ENCODE results near the gene ST6GALNAC3.

The ST6GALNAC3 gene

GRCh38 chr1:76187436-76187835 is 112.9 kb downstream of the ST6GALNAC3 start:
- Histone ChIP-seq H3K4me2 (ENCODE audit: low read length) (no peak overlapping the region), H3K27me3 (ENCODE audit: low read depth, low read length) (no peaks in the 10 kb centered on the region), H4K20me1 (ENCODE audit: insufficient read depth, low read length) (no peaks in the 10 kb centered on the region), H2AFZ (ENCODE audit: low read depth, low read length) (no peak overlapping the region), H3K4me1 (ENCODE audit: low read length) (peaks cover 5% of the 10 kb centered on the region; the same call in 1 of the 2 replicates), H3K79me2 (ENCODE audit: low read length) (no peaks in the 10 kb centered on the region), H3K9ac (ENCODE audit: low read length) (no peak overlapping the region), H3K36me3 (replicated peaks; ENCODE audit: low read depth, low read length) (no peaks in the 10 kb centered on the region), H3K4me3 (ENCODE audit: low read length) (no peak overlapping the region), H3K9me3 (ENCODE audit: insufficient read depth, low read length) (no peaks in the 10 kb centered on the region), H3K27ac (ENCODE audit: low read length) (no peak overlapping the region)
- no peak for TF ChIP-seq EZH2phosphoT487 (IDR thresholded peaks at IDR 0.05; ENCODE audit: low read depth)
- TF ChIP-seq, protein P1, sequence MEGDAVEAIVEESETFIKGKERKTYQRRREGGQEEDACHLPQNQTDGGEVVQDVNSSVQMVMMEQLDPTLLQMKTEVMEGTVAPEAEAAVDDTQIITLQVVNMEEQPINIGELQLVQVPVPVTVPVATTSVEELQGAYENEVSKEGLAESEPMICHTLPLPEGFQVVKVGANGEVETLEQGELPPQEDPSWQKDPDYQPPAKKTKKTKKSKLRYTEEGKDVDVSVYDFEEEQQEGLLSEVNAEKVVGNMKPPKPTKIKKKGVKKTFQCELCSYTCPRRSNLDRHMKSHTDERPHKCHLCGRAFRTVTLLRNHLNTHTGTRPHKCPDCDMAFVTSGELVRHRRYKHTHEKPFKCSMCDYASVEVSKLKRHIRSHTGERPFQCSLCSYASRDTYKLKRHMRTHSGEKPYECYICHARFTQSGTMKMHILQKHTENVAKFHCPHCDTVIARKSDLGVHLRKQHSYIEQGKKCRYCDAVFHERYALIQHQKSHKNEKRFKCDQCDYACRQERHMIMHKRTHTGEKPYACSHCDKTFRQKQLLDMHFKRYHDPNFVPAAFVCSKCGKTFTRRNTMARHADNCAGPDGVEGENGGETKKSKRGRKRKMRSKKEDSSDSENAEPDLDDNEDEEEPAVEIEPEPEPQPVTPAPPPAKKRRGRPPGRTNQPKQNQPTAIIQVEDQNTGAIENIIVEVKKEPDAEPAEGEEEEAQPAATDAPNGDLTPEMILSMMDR (IDR thresholded peaks at IDR 0.05; ENCODE audit: low read depth, low read length), result no peak

GRCh38 chr1:76189310-76189709 is 114.8 kb downstream of the ST6GALNAC3 start:
- no peak overlapping the region for H3K4me2 ChIP-seq (ENCODE audit: low read length)
- no peaks in the 10 kb centered on the region for H3K79me2 ChIP-seq (ENCODE audit: low read length)
- no peaks in the 10 kb centered on the region for H3K27me3 ChIP-seq (ENCODE audit: low read depth, low read length)
- H3K9me3 ChIP-seq (ENCODE audit: insufficient read depth, low read length), result no peaks in the 10 kb centered on the region
- no peaks in the 10 kb centered on the region for H4K20me1 ChIP-seq (ENCODE audit: insufficient read depth, low read length)
- H3K9ac ChIP-seq (ENCODE audit: low read length), result no peak overlapping the region
- peaks cover 5% of the 10 kb centered on the region; the same call in 1 of the 2 replicates for H3K4me1 ChIP-seq (ENCODE audit: low read length)
- H2AFZ ChIP-seq (ENCODE audit: low read depth, low read length), result no peak overlapping the region
- TF ChIP-seq EZH2phosphoT487 (IDR thresholded peaks at IDR 0.05; ENCODE audit: low read depth), result no peak
- TF ChIP-seq, protein P1 (IDR thresholded peaks at IDR 0.05; ENCODE audit: low read depth, low read length), result no peak
- H3K4me3 ChIP-seq (ENCODE audit: low read length), result no peak overlapping the region
- no peaks in the 10 kb centered on the region for H3K36me3 ChIP-seq (replicated peaks; ENCODE audit: low read depth, low read length)
- H3K27ac ChIP-seq (ENCODE audit: low read length), result no peak overlapping the region

DNA sequence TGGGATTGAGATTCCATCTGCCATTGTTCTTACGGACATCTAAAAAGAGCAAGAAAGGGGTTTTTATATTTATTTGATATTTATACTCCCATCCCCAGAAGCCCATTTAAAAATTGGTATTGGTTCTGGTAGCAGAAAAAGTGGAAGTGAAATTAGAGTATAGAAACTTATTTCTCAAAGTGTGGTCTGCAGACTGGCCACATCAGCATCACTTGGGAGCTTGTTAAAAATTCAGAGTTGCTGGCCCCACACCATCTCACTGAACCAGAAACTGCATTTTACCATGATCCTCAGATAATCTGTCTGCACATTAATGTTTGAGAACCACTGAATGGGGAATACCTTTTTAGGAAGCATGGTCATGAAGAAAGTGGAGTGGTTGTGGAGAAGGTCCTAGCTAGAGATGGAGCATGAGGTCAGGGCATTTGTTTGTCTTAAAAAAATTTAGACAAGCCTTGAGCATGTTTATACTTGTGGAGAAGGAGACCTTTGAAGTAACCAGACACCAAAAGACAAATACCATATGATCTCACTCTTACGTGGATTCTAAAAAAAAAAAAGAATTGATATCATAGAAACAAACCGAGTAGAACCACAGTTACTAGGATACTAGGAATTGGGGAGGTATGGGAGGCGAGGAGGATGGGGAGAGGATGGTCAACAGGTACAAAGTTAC is 116.3 kb downstream of the ST6GALNAC3 start:
- Histone ChIP-seq H3K9me3 (ENCODE audit: insufficient read depth, low read length) (no peaks in the 10 kb centered on the region), H3K27me3 (ENCODE audit: low read depth, low read length) (no peaks in the 10 kb centered on the region), H3K4me2 (ENCODE audit: low read length) (no peak overlapping the region), H2AFZ (ENCODE audit: low read depth, low read length) (no peak overlapping the region), H3K27ac (ENCODE audit: low read length) (no peak overlapping the region), H3K9ac (ENCODE audit: low read length) (no peak overlapping the region), H3K79me2 (ENCODE audit: low read length) (no peaks in the 10 kb centered on the region), H4K20me1 (ENCODE audit: insufficient read depth, low read length) (no peaks in the 10 kb centered on the region), H3K4me1 (ENCODE audit: low read length) (peaks cover 5% of the 10 kb centered on the region; the same call in 1 of the 2 replicates), H3K36me3 (replicated peaks; ENCODE audit: low read depth, low read length) (no peaks in the 10 kb centered on the region), H3K4me3 (ENCODE audit: low read length) (no peak overlapping the region)
- TF ChIP-seq EZH2phosphoT487 (IDR thresholded peaks at IDR 0.05; ENCODE audit: low read depth), result no peak
- TF ChIP-seq, protein P1 (IDR thresholded peaks at IDR 0.05; ENCODE audit: low read depth, low read length), result no peak

DNA sequence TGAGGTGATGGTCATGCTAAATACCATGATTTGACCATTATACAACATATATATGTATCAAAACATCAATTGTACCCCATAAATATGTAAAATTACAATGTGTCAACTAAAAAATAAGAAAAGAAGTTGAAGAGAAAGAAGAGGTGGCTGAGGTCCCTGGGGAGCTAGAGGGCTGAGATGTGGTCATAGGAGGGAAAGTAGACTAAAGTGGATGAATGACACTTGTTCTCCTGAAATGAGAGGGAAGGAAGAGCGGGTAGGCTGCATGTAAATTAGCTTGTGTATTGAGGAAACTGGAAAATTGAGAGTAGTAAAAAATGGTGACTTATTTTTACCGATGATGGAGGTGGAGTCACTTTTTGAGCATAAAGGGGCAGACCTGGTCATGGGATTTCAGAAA is 117.0 kb downstream of the ST6GALNAC3 start:
- Histone ChIP-seq H2AFZ (ENCODE audit: low read depth, low read length) (no peak overlapping the region), H3K36me3 (replicated peaks; ENCODE audit: low read depth, low read length) (no peaks in the 10 kb centered on the region), H4K20me1 (ENCODE audit: insufficient read depth, low read length) (no peaks in the 10 kb centered on the region), H3K4me2 (ENCODE audit: low read length) (no peak overlapping the region), H3K4me1 (ENCODE audit: low read length) (peaks cover 5% of the 10 kb centered on the region; the same call in 1 of the 2 replicates), H3K9me3 (ENCODE audit: insufficient read depth, low read length) (no peaks in the 10 kb centered on the region), H3K27ac (ENCODE audit: low read length) (no peak overlapping the region), H3K27me3 (ENCODE audit: low read depth, low read length) (no peaks in the 10 kb centered on the region), H3K79me2 (ENCODE audit: low read length) (no peaks in the 10 kb centered on the region), H3K4me3 (ENCODE audit: low read length) (no peak overlapping the region), H3K9ac (ENCODE audit: low read length) (no peak overlapping the region)
- TF ChIP-seq EZH2phosphoT487 (IDR thresholded peaks at IDR 0.05; ENCODE audit: low read depth), result no peak
- TF ChIP-seq, protein P1 (IDR thresholded peaks at IDR 0.05; ENCODE audit: low read depth, low read length), result no peak
